LNCaP clone FGC (cell line): ENCODE data around the gene LMX1B.

ENCODE experiments used
- DNase-seq: peaks from one replicate; pipeline ENCODE4 v3.0.0-alpha.2; 2011; ENCODE audit warnings: low read depth
- H3K4me3 ChIP-seq: 2 replicates; pipeline ENCODE4 v1.5.1; 2011; ENCODE audit warnings: mild to moderate bottlenecking, low read depth, low read length, control low read depth
- TF ChIP-seq, protein P1 (sequence below): IDR thresholded peaks from 2 replicates; pipeline ENCODE4 v1.5.1; 2012; ENCODE audit warnings: mild to moderate bottlenecking; ENCODE audit not compliant: control insufficient read depth, insufficient read depth; ENCODE audit errors: extremely low read depth

LMX1B gene

DNA sequence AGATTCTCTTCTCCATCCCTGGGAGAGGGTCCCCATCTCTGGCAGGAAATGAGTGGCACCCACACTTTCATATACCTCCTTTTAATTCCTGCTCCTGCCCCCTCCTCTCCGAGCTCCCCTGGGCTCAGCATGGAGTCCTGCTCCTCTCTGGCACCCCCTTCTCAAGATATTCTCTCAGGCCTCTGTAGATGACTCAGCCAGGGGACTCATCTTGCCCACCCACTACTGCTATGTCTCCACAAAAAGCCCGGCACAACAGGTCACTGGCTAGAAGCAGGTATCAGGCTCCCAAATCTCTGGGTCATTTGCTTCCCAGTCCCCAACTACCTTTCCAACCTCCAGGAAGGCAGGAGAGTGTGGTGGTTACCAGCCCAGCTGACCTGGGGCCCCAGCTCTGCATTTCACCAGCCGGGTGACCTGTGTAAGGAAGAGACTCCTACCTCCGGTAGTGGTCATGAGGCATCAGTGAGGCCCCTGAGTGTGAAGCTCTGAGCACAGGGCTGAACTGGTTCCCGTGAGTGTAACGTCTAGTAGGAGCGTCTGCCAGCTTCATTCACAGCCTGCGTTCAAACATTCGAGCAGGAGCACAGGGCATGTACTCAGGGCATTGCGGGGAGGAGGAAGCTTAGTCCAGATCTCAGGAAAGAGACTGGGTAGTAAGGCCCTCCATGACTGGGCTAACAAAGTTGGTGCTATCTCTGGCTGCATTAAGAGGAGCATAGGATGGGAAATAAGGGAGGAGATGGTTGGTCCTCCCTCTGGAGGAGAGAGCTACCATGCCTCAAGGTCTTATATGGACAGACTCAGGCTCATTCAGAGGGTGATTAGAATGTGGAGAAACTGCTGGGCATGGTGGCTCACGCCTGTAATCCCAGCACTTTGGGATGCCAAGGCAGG is 63.7 kb downstream of the LMX1B start:
- H3K4me3 ChIP-seq, result no peak overlapping the region
- no peak for DNase-seq
- TF ChIP-seq, protein P1, sequence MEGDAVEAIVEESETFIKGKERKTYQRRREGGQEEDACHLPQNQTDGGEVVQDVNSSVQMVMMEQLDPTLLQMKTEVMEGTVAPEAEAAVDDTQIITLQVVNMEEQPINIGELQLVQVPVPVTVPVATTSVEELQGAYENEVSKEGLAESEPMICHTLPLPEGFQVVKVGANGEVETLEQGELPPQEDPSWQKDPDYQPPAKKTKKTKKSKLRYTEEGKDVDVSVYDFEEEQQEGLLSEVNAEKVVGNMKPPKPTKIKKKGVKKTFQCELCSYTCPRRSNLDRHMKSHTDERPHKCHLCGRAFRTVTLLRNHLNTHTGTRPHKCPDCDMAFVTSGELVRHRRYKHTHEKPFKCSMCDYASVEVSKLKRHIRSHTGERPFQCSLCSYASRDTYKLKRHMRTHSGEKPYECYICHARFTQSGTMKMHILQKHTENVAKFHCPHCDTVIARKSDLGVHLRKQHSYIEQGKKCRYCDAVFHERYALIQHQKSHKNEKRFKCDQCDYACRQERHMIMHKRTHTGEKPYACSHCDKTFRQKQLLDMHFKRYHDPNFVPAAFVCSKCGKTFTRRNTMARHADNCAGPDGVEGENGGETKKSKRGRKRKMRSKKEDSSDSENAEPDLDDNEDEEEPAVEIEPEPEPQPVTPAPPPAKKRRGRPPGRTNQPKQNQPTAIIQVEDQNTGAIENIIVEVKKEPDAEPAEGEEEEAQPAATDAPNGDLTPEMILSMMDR, result no peak

DNA sequence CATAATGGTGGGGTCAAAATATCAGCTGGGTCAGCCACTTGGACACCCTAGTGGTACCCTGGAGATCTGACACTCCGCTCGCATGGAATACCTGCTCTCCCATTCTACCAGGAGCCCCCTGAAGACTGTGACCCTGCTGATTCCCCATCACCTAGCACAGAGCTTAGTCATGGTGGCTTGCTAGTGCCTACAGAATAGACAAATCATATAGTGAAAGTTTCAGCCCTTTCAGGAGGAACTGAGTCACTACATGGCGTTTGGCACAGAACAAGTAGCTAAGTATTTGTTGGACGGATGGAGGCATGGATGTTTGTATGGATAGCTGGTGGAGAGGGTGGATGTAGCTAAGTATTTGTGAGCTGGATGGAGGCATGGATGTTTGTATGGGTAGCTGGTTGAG is 65.3 kb downstream of the LMX1B start:
- DNase-seq, result no peak
- no peak overlapping the region for H3K4me3 ChIP-seq
- TF ChIP-seq, protein P1, result no peak

DNA sequence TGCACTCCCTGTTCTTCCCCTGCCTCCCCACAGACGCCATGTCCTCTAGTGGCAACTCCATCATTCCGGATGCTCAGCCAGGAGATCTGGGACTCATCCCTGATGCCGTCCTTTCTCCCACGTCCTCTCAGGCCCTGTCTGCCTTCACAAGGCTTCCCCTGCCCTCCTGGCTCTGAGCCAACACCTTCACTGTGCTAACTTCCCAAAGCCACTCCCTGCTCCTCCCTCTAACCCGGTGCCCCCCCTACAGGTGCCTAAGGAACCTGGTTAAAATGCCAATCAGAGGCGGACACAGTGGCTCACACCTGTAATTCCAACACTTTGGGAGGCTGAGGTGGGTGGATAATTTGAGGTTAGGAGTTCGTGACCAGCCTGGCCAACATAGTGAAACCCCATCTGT is 67.6 kb downstream of the LMX1B start:
- no peak for DNase-seq
- TF ChIP-seq, protein P1, result no peak
- H3K4me3 ChIP-seq, result no peak overlapping the region

DNA sequence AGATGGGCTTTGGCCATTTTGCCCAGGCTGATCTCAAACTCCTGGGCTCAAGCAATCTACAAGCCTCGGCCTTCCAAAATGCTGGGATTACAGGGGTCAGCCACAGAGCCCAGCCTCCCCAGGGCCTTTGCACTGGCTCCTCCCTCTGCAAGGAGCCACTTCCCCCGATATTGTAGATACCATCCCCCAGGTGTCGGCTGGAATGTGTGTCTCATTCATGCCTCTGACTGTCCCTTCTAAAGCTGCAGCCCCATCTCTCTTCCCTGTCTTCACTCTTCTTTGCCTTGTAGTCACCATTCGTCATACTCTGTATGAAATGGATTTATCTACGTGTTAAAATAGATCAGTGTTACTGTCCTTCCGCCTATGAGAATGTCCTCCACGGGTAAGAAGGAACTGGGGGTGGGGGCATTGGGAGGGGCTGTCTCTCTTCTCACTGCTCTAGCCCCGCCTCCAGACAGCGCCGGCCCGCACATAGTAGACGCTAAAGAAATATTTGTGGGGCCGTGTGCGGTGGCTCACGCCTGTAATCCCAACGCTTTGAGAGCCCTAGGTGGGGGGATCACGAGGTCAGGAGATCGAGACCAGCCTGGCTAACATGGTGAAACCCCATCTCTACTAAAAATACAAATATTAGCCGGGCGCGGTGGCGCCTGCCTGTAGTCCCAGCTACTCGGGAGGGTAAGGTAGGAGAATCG is 68.5 kb downstream of the LMX1B start:
- TF ChIP-seq, protein P1, result no peak
- no peak overlapping the region for H3K4me3 ChIP-seq
- DNase-seq, result no peak

DNA sequence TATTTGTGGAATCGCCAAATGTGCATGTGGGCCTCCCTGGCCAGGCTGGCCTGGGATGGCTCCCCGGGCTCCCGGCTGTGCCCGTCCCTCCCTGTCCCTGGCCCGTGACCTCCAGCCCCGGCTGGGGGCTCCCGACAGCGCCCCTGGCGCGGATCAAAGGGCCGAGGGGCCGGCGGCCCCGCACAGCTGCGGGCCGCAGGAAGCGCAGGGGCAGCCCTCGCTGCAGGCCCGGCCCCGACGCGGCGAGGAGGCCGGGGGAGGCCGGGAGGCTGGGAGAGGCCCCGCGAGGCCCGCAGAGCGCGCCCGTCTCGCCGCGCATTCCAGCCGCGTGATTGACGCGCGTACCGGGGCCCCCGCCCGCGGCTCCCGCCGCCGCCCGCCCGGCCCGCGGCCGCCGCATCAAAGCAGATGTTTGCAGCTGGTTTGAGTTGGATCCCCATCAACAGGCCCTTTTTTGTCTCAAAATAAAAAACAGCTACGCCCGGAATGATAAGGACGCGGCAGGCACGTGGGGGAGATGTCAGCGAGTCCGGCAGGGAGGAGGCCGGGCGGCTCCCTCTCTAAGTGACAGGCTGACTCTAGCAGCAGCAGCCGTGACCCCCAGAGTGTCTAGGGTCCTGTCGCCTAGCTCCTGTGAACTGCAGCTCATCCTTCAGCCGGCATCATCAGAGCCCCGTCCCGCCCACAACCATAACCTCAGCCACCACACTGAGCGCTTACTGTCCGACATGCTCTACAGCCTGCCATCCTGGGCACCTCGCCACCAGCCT is 69.4 kb downstream of the LMX1B start:
- no peak overlapping the region for H3K4me3 ChIP-seq
- TF ChIP-seq, protein P1, result no peak
- DNase-seq, result no peak

DNA sequence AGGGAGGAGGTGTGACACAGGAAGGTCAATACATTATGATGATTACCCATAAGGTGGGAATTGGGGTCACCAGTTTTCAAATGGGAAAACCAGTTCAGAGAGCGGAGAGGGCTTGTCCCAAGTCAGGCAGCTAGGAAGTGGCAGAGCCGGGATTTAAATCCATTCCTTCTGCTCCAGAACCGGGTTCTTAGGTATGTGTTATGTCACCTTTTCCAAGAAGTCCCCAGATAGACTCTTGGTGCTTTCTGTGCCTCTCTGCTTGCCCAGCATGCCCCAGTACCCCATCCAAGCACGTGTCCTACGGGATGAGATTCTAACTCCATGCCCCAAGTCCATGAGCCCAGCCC is 69.9 kb downstream of the LMX1B start:
- no peak overlapping the region for H3K4me3 ChIP-seq
- TF ChIP-seq, protein P1, result no peak
- DNase-seq, result no peak
